ENCODE data around the gene PPEF1. TPM values are rescaled to one million over a fixed set of nuclear protein-coding genes. Genes with fewer than 3 reads are reported as not detected.

The PPEF1 gene
- total and polyA plus RNA-seq, 9 of the 15 experiments (the other 6 are each of a cell fraction or from before 2014, with no cell fraction given), result not detected

DNA sequence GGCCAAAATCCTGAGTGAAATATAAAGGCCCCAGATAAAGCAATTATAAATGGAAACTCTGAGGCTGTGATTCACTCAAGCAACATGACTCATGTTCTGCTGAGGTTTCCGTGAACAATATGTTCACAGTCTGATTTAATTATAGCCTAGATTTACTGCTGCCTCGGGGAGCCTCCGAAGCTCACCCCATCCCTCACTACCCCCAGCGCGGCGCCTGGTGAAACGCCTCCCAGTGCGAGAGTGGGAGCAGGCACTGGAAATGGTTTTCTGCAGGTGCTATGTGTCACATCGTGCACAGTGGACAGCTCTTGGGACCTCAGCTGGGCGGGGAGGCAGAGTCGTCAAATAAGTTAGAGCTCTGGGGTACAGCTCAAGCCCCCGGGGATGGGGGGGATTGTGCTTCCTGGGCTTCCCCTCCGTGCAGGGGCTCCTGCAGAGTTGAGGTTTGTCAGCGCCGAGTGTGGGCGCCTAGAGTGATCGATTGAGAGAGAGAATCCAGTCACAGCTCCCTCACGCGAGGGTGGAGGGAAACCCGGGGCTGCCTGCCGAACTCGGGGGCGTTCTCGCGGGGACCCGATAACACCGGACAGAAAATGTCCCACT lies 165.8 kb downstream of the PPEF1 start (continued):
- TF ChIP-seq, protein P1, sequence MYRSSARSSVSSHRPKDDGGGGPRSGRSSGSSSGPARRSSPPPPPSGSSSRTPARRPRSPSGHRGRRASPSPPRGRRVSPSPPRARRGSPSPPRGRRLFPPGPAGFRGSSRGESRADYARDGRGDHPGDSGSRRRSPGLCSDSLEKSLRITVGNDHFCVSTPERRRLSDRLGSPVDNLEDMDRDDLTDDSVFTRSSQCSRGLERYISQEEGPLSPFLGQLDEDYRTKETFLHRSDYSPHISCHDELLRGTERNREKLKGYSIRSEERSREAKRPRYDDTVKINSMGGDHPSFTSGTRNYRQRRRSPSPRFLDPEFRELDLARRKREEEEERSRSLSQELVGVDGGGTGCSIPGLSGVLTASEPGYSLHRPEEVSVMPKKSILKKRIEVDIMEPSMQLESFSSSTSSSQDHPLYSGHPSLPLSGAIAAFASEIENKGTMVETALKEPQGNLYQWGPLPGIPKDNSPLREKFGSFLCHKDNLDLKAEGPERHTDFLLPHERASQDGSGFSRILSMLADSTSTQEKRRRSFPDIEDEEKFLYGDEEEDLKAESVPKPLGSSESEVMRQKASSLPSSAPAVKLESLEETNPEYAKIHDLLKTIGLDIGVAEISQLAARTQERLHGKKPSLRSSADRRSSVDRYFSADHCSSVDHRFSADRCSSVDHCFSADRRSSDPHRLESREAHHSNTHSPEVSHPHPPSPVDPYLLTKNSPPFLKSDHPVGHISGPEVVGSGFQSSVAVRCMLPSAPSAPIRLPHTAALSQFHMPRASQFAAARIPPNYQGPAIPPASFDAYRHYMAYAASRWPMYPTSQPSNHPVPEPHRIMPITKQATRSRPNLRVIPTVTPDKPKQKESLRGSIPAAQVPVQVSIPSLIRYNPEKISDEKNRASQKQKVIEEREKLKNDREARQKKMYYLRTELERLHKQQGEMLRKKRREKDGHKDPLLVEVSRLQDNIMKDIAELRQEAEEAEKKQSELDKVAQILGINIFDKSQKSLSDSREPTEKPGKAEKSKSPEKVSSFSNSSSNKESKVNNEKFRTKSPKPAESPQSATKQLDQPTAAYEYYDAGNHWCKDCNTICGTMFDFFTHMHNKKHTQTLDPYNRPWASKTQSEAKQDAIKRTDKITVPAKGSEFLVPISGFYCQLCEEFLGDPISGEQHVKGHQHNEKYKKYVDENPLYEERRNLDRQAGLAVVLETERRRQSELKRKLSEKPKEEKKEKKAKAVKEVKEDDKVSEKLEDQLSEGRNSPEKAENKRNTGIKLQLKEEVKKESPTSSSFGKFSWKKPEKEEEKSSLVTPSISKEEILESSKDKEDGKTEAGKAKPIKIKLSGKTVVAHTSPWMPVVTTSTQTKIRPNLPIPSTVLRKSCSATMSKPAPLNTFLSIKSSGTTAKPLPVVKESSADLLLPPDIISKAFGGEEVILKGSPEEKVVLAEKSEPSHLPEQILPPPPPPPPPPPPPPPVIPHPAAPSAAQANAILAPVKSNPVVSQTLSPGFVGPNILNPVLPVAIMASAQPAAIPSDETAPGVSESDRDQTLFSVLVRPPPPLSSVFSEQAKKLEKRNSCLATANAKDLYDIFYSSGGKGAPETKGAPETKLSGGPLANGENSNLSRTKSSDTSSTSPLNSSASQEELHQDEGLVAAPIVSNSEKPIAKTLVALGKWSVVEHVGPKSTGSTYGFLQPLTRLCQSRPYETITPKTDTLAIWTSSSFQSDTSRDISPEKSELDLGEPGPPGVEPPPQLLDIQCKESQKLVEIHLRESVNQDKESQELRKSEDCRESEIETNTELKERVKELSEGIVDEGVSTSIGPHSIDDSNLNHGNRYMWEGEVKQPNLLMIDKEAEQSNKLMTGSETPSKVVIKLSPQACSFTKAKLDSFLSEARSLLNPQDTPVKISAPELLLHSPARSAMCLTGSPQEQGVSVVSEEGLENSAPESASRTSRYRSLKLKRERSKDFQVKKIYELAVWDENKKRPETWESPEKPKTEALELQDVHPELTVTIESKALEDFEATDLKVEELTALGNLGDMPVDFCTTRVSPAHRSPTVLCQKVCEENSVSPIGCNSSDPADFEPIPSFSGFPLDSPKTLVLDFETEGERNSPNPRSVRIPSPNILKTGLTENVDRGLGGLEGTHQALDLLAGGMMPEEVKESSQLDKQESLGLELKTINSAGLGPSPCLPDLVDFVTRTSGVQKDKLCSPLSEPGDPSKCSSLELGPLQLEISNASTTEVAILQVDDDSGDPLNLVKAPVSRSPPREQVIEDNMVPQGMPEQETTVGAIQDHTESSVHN (IDR thresholded peaks at IDR 0.05; ENCODE audit: borderline replicate concordance in 1 of 2, low read depth in 1 of 2), result no peak
- TF ChIP-seq KDM1A (IDR thresholded peaks at IDR 0.05) (peak; percentile 69 to 77; a peak in 3 of 4 replicates), OTX1 (CRISPR knock-in tag; IDR thresholded peaks at IDR 0.05) (no peak)
